ENCODE data around the gene GAREM2.
A peak's percentile ranks its signal among the peaks of the same experiment; 100 is the strongest.

The GAREM2 gene

GRCh38 chr2:26169226-26169625 lies 3.7 kb upstream of the GAREM2 start:
- no CpG with 5 or more reads among the region's 5 CpGs for WGBS (ENCODE audit: insufficient coverage, insufficient read length)
- Histone ChIP-seq H3K9me3 (ENCODE audit: control insufficient read depth, insufficient read depth, low read length) (no peaks in the 10 kb centered on the region), H3K36me3 (ENCODE audit: control insufficient read depth, insufficient read depth, low read length) (no peaks in the 10 kb centered on the region), H3K27me3 (ENCODE audit: control insufficient read depth, insufficient read depth, low read length) (no peaks in the 10 kb centered on the region), H3K4me1 (ENCODE audit: control insufficient read depth, insufficient read depth, low read length) (peaks cover 1% of the 10 kb centered on the region; the same call in 1 of the 2 replicates), H3K27ac (ENCODE audit: low read length) (no peak overlapping the region), H3K4me3 (ENCODE audit: low read length) (no peak overlapping the region)
- DNase-seq (ENCODE audit: low read depth, low spot score): no peak

GRCh38 chr2:26169681-26170414 lies 3.0 kb upstream of the GAREM2 start:
- H3K27me3 ChIP-seq (ENCODE audit: control insufficient read depth, insufficient read depth, low read length): no peaks in the 10 kb centered on the region
- DNase-seq (ENCODE audit: low read depth, low spot score): no peak
- no peak overlapping the region for H3K27ac ChIP-seq (ENCODE audit: low read length)
- no CpG with 5 or more reads among the region's 14 CpGs for WGBS (ENCODE audit: insufficient coverage, insufficient read length)
- peaks cover 6% of the 10 kb centered on the region; the same call in 1 of the 2 replicates for H3K4me1 ChIP-seq (ENCODE audit: control insufficient read depth, insufficient read depth, low read length)
- H3K36me3 ChIP-seq (ENCODE audit: control insufficient read depth, insufficient read depth, low read length): no peaks in the 10 kb centered on the region
- no peaks in the 10 kb centered on the region for H3K9me3 ChIP-seq (ENCODE audit: control insufficient read depth, insufficient read depth, low read length)
- H3K4me3 ChIP-seq (ENCODE audit: low read length): no peak overlapping the region

- Histone ChIP-seq H3K27me3 (ENCODE audit: control insufficient read depth, insufficient read depth, low read length) (no peaks in the 10 kb centered on the region), H3K36me3 (ENCODE audit: control insufficient read depth, insufficient read depth, low read length) (no peaks in the 10 kb centered on the region), H3K4me1 (ENCODE audit: control insufficient read depth, insufficient read depth, low read length) (peaks cover 6% of the 10 kb centered on the region; the same call in 1 of the 2 replicates), H3K9me3 (ENCODE audit: control insufficient read depth, insufficient read depth, low read length) (no peaks in the 10 kb centered on the region), H3K4me3 (ENCODE audit: low read length) (no peak overlapping the region), H3K27ac (ENCODE audit: low read length) (no peak overlapping the region)
- no CpG with 5 or more reads among the region's 9 CpGs for WGBS (ENCODE audit: insufficient coverage, insufficient read length)
- DNase-seq (ENCODE audit: low read depth, low spot score): no peak
Measured at GRCh38 chr2:26170795-26171194, 2.1 kb upstream of the GAREM2 start.

GRCh38 chr2:26172189-26172870 lies 558 bp upstream of the GAREM2 start:
- Histone ChIP-seq H3K4me3 (ENCODE audit: low read length) (peak overlapping the region; percentile 58; the same call in 1 of the 2 replicates), H3K4me1 (ENCODE audit: control insufficient read depth, insufficient read depth, low read length) (peaks cover 6% of the 10 kb centered on the region; the same call in 1 of the 2 replicates), H3K27me3 (ENCODE audit: control insufficient read depth, insufficient read depth, low read length) (no peaks in the 10 kb centered on the region), H3K27ac (ENCODE audit: low read length) (no peak overlapping the region), H3K9me3 (ENCODE audit: control insufficient read depth, insufficient read depth, low read length) (no peaks in the 10 kb centered on the region), H3K36me3 (ENCODE audit: control insufficient read depth, insufficient read depth, low read length) (no peaks in the 10 kb centered on the region; the same call in 1 of the 2 replicates)
- WGBS (ENCODE audit: insufficient coverage, insufficient read length): no CpG with 5 or more reads among the region's 56 CpGs
- DNase-seq (ENCODE audit: low read depth, low spot score): no peak

- Histone ChIP-seq H3K4me3 (ENCODE audit: low read length) (peak overlapping the region; percentile 66; the same call in 1 of the 2 replicates), H3K9me3 (ENCODE audit: control insufficient read depth, insufficient read depth, low read length) (no peaks in the 10 kb centered on the region), H3K27me3 (ENCODE audit: control insufficient read depth, insufficient read depth, low read length) (no peaks in the 10 kb centered on the region), H3K4me1 (ENCODE audit: control insufficient read depth, insufficient read depth, low read length) (peaks cover 6% of the 10 kb centered on the region; the same call in 1 of the 2 replicates), H3K27ac (ENCODE audit: low read length) (no peak overlapping the region), H3K36me3 (ENCODE audit: control insufficient read depth, insufficient read depth, low read length) (no peaks in the 10 kb centered on the region; the same call in 1 of the 2 replicates)
- DNase-seq (ENCODE audit: low read depth, low spot score): no peak
- WGBS (ENCODE audit: insufficient coverage, insufficient read length): no CpG with 5 or more reads among the region's 46 CpGs
Measured at GRCh38 chr2:26173776-26174482, 1.0 kb downstream of the GAREM2 start.

- no CpG with 5 or more reads among the region's 10 CpGs for WGBS (ENCODE audit: insufficient coverage, insufficient read length)
- Histone ChIP-seq H3K9me3 (ENCODE audit: control insufficient read depth, insufficient read depth, low read length) (no peaks in the 10 kb centered on the region), H3K4me1 (ENCODE audit: control insufficient read depth, insufficient read depth, low read length) (peaks cover 9% of the 10 kb centered on the region; the same call in 1 of the 2 replicates), H3K27ac (ENCODE audit: low read length) (no peak overlapping the region), H3K4me3 (ENCODE audit: low read length) (no peak overlapping the region), H3K27me3 (ENCODE audit: control insufficient read depth, insufficient read depth, low read length) (no peaks in the 10 kb centered on the region), H3K36me3 (ENCODE audit: control insufficient read depth, insufficient read depth, low read length) (no peaks in the 10 kb centered on the region; the same call in 1 of the 2 replicates)
- no peak for DNase-seq (ENCODE audit: low read depth, low spot score)
Measured at GRCh38 chr2:26174691-26175465, 2.0 kb downstream of the GAREM2 start.

GRCh38 chr2:26175466-26176278 lies 2.8 kb downstream of the GAREM2 start:
- no peak overlapping the region for H3K27ac ChIP-seq (ENCODE audit: low read length)
- no peaks in the 10 kb centered on the region for H3K27me3 ChIP-seq (ENCODE audit: control insufficient read depth, insufficient read depth, low read length)
- WGBS (ENCODE audit: insufficient coverage, insufficient read length): no CpG with 5 or more reads among the region's 15 CpGs
- peaks cover 9% of the 10 kb centered on the region; the same call in 1 of the 2 replicates for H3K4me1 ChIP-seq (ENCODE audit: control insufficient read depth, insufficient read depth, low read length)
- no peak overlapping the region for H3K4me3 ChIP-seq (ENCODE audit: low read length)
- H3K36me3 ChIP-seq (ENCODE audit: control insufficient read depth, insufficient read depth, low read length): no peaks in the 10 kb centered on the region; the same call in 1 of the 2 replicates
- DNase-seq (ENCODE audit: low read depth, low spot score): no peak
- no peaks in the 10 kb centered on the region for H3K9me3 ChIP-seq (ENCODE audit: control insufficient read depth, insufficient read depth, low read length)

- Histone ChIP-seq H3K27ac (ENCODE audit: low read length) (no peak overlapping the region), H3K9me3 (ENCODE audit: control insufficient read depth, insufficient read depth, low read length) (no peaks in the 10 kb centered on the region), H3K4me3 (ENCODE audit: low read length) (no peak overlapping the region), H3K36me3 (ENCODE audit: control insufficient read depth, insufficient read depth, low read length) (no peaks in the 10 kb centered on the region; the same call in 1 of the 2 replicates), H3K27me3 (ENCODE audit: control insufficient read depth, insufficient read depth, low read length) (no peaks in the 10 kb centered on the region), H3K4me1 (ENCODE audit: control insufficient read depth, insufficient read depth, low read length) (peaks cover 9% of the 10 kb centered on the region; the same call in 1 of the 2 replicates)
- no CpG with 5 or more reads among the region's 11 CpGs for WGBS (ENCODE audit: insufficient coverage, insufficient read length)
- DNase-seq (ENCODE audit: low read depth, low spot score): no peak
Measured at GRCh38 chr2:26176279-26176615, 3.4 kb downstream of the GAREM2 start.

GRCh38 chr2:26177122-26177521 lies 4.2 kb downstream of the GAREM2 start:
- Histone ChIP-seq H3K4me3 (ENCODE audit: low read length) (no peak overlapping the region), H3K27ac (ENCODE audit: low read length) (no peak overlapping the region), H3K27me3 (ENCODE audit: control insufficient read depth, insufficient read depth, low read length) (no peaks in the 10 kb centered on the region), H3K4me1 (ENCODE audit: control insufficient read depth, insufficient read depth, low read length) (peaks cover 7% of the 10 kb centered on the region; the same call in 1 of the 2 replicates), H3K9me3 (ENCODE audit: control insufficient read depth, insufficient read depth, low read length) (no peaks in the 10 kb centered on the region), H3K36me3 (ENCODE audit: control insufficient read depth, insufficient read depth, low read length) (no peaks in the 10 kb centered on the region; the same call in 1 of the 2 replicates)
- DNase-seq (ENCODE audit: low read depth, low spot score): no peak
- no CpG with 5 or more reads among the region's 7 CpGs for WGBS (ENCODE audit: insufficient coverage, insufficient read length)
